Measurements from ENCODE around the gene GRAMD1A.
"Not testable (repeated sequence)": the region's sequence is repeated elsewhere in the genome, so short reads cannot be mapped to it uniquely, and the experiment has no call there.

Gene GRAMD1A

GRCh38 chr19:35004517-35005255, 4.6 kb downstream of the GRAMD1A start:
- no peak for DNase-seq

GRCh38 chr19:35005256-35005977, 5.3 kb downstream of the GRAMD1A start:
- DNase-seq: no peak

GRCh38 chr19:35006007-35006341, 5.9 kb downstream of the GRAMD1A start:
- not testable (repeated sequence) for DNase-seq

- DNase-seq: no peak
These were observed 6.3 kb downstream of the GRAMD1A start for GRCh38 chr19:35006342-35006998.

GRCh38 chr19:35006999-35007365, 6.9 kb downstream of the GRAMD1A start:
- DNase-seq: no peak

GRCh38 chr19:35007427-35007826, 7.3 kb downstream of the GRAMD1A start:
- DNase-seq: not testable (repeated sequence)

- DNase-seq: no peak
These were observed 8.8 kb downstream of the GRAMD1A start for GRCh38 chr19:35008891-35009341.

- no peak for DNase-seq
These were observed 9.6 kb downstream of the GRAMD1A start for GRCh38 chr19:35009424-35010415.

- DNase-seq: no peak
These were observed 11.1 kb downstream of the GRAMD1A start for GRCh38 chr19:35011091-35011689.

- no peak for DNase-seq
These were observed 11.9 kb downstream of the GRAMD1A start for GRCh38 chr19:35011737-35012682.

- DNase-seq: peak; percentile 41
These were observed 13.1 kb downstream of the GRAMD1A start for GRCh38 chr19:35013041-35013819.

GRCh38 chr19:35013820-35014754, 14.0 kb downstream of the GRAMD1A start:
- no peak for DNase-seq

GRCh38 chr19:35014774-35015173, 14.7 kb downstream of the GRAMD1A start:
- not testable (repeated sequence) for DNase-seq

GRCh38 chr19:35015270-35015953, 15.3 kb downstream of the GRAMD1A start:
- DNase-seq: no peak

GRCh38 chr19:35015954-35016351, 15.8 kb downstream of the GRAMD1A start:
- DNase-seq: no peak

GRCh38 chr19:35017507-35017906, 17.4 kb downstream of the GRAMD1A start:
- no peak for DNase-seq

- no peak for DNase-seq
These were observed 18.3 kb downstream of the GRAMD1A start for GRCh38 chr19:35018379-35018778.

GRCh38 chr19:35019144-35019543, 19.0 kb downstream of the GRAMD1A start:
- DNase-seq: no peak

Measured in NCI-H2029 (cell line).